Anterior cingulate cortex (tissue), 58 donors: ENCODE measurements around the gene RBCK1.

Experiments used
- DNase-seq, 58 donors: peaks; one replicate each; lab custom pipeline; 2025; lab: John Stamatoyannopoulos, UW

The RBCK1 gene

DNA sequence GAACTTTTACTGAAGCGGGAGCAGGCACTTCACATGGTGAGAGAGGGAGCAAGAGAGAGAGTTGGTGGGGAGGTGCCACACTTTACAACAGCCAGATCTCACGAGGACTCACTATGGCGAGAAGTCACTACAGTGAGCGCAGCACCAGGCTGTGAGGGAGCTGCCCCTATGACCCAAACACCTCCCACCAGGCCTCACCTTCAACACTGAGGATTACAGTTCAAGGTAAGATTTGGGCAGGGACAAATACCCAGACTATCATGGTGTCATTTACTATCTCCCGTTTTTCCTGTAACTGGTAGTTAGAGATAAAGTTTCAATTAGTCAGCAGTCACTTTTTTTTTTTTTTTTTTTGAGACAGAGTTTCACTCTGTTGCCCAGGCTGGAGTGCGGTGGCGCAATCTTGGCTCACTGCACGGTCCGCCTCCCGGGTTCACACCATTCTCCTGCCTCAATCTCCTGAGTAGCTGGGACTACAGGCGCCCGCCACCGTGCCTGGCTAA lies 7.8 kb downstream of the RBCK1 start:
- no peak for DNase-seq

DNA sequence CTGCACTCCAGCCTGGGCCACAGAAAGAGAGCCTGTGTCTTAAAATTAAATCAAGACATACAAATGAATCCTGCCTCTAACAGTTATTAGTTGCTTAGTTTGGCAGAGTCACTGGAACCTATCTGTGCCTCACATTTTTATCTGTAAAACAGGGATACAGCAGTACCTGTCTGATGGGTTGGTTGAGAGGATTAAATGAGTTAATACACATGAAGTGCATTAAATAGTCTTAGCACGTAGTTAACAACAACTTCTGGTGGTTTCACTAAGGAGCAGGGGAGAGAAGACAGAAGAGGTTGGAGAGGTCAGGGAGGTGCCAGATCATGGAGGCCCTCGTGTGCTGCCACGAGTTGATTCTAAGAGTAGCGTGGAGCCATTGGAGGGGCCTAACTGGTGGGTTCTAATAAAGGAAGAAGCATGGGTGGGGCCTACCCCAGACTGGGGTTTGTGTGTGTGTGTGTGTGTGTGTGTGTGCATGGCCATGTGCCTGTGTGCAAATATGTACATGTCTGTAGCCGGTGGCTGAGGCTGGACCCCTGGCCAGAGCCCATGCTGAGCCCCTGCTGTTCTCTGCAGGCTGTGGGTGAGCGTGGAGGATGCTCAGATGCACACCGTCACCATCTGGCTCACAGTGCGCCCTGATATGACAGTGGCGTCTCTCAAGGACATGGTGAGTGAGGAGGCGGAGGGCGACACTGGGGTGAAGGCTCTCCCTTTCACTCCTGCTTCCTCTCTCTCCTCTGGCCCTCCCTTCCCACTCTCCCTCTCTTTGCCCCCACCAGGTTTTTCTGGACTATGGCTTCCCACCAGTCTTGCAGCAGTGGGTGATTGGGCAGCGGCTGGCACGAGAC lies 9.1 kb downstream of the RBCK1 start:
- DNase-seq = no peak

DNA sequence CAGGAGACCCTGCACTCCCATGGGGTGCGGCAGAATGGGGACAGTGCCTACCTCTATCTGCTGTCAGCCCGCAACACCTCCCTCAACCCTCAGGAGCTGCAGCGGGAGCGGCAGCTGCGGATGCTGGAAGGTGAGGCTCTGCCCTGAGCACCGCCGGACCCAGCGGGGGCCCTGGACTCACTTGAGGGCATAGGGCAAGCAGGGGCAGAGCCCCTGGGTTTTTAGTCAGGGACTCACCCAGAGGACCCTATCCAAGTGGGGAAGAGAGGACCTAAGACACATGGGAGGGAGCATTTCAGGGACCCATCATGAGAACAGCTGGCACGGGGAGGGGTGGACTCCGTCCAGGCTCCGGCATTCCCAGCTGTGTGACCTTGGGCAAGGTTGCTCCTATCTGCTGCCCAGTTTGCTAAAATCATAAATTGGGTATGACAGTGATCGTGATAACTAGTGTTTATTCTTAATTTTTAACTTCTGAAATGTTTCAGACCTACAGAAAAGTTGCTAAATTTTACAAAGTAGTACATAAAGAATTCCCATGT lies 9.8 kb downstream of the RBCK1 start:
- DNase-seq = no peak

DNA sequence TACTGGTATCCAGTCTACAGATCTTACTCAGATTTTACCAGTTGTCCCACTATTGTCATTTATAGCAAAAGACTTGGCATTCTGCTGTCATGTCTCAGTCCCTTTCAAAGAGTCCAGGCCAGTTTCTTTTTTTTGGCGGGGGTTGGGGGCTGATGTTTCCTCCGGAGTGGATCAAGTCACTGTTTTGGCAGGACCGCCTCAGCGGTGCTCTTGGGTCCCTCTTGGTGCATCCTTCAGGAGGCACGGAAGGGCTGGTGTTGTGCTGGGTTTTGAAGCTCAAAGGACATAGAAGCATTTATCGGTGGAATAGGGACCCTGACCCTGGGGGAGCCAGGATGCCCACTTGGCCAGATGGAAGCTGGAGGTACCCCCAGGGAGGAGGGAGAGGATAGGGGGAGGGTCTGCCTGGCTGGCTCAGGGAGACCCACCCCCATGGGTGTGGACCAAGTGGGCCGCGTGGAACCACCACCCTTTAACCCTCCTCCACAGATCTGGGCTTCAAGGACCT lies 10.8 kb downstream of the RBCK1 start:
- DNase-seq = no peak

DNA sequence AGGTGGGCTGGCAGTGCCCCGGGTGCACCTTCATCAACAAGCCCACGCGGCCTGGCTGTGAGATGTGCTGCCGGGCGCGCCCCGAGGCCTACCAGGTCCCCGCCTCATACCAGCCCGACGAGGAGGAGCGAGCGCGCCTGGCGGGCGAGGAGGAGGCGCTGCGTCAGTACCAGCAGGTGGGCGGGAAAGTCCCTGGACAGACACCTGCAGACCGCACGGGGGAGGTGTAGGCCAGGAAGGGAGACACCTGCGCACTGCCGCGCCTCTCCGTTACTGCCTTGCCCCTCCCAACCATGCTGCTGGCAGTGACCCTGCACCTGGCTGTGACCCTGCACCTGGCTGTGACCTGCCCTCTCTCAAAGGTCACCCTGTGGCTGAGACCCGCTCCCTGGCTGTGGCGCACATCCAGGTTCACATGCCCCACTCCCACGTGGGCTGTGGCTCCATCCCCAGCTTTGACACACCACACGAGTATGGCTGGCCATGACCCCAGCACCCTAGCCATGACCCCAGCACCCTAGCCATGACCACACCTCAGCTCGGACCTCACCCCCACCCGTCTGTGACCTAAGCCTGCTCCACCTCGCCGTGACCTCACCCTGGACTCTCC lies 11.6 kb downstream of the RBCK1 start:
- DNase-seq = no peak

DNA sequence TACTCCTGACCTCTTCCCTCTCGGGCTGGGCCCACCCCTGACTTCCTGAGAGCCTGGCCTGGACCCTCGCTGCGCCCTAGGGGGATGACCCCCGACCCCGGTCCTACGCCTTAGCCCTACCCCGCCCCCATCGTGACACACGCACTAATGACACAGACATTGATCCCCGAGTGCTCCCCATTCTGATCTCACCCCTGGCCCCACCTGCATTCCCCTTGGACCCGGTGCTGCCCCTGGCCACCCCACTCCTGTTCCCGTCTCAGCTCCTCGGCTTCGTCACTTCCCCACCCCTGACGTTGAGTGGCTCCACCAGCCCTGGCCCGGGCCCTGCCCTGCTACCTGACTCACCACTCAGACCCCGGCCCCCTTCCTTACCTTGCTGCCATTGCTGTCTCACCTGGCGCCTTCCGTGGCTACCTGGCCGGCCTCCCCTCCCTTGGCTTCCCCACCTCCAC lies 12.1 kb downstream of the RBCK1 start:
- no peak for DNase-seq

DNA sequence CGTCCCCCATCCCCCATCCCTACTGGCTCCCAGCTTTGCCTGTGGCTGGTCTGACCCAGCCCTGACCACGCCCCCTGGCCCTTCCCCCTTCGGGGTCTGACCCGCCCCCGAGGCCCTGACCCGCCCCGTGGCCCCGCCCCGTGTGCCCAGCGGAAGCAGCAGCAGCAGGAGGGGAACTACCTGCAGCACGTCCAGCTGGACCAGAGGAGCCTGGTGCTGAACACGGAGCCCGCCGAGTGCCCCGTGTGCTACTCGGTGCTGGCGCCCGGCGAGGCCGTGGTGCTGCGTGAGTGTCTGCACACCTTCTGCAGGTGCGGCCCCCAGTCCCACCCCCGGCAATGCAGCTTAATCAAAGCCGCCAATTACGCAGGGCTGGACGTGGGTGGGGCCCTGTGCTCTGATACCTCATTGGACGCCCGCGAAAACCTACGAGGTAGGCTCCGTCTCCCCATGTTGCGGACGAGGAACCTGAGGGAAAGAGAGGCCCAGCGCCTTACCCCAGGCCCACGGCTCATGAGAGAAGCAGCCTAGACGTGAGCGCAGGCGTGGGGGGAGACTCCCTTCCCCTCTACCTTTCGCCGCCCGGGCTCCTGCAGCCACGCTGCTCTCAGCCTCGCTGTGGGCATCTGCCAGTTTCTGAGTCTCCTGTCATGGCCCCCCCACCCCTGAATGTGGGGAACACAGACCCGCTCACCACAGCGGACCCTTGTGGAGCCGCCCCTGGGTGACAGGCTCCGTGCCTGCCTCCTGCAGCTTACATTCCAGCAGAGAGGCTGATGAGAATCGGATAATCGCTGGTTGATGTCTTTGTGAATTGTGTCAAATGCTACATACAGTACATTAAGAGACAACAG lies 12.8 kb downstream of the RBCK1 start:
- no peak for DNase-seq

DNA sequence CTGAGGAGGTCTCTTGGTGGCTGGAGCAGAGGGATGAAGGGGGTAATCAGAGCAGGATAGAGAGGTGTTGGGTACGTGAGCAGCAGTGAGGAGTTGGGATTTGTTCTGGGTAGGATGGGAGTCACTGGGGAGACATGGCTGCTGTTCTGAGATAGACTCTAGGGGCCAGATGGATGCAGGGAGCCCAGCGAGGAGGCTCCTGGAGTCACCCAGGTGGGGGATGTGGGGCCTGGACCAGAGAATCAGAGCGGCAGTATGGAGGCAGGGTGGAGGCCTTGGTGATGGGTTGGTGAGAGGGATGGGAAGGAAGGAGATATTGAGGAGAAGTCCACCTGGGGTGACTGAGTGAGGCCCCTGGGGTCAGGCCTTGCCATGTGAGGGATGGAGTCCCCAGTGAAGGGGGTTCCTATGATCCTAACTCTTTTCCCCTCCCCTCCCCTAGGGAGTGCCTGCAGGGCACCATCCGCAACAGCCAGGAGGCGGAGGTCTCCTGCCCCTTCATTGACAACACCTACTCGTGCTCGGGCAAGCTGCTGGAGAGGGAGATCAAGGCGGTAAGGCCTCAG lies 13.7 kb downstream of the RBCK1 start:
- DNase-seq = no peak

DNA sequence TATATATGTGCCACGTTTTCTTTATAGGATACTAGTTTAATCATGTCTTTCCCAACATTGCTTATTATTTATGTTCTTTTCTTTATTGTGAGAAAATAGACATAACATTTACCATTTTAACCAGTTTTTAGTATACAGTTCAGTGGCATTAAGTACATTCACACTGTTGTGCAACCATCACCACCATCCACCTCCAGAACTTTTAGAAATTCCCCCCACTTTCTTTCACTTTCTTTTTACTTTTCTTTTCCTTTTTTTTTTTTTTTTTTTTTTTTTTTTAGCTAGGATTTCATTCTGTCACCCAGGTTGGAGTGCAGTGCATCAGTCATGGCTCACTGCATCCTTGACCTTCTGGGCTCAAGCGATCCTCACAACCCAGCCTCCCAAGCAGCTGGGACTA lies 18.5 kb downstream of the RBCK1 start:
- no peak for DNase-seq

DNA sequence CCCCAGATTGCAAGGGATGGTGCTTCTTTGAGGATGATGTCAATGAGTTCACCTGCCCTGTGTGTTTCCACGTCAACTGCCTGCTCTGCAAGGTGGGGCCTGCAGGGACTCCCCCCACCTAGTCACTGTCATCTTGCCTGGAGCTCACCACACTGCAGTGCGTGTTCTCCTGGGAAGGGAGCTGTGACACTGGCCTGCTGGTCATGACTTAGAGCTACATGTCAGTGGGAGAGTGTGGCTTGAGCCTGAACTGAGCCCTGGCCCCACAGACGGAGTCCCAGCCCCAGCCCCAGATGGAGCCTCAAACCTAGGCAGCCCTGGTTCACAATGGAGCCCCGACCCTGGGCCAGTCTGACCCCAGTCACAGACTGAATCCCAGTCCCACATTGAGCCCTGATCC lies 19.3 kb downstream of the RBCK1 start:
- DNase-seq = no peak

DNA sequence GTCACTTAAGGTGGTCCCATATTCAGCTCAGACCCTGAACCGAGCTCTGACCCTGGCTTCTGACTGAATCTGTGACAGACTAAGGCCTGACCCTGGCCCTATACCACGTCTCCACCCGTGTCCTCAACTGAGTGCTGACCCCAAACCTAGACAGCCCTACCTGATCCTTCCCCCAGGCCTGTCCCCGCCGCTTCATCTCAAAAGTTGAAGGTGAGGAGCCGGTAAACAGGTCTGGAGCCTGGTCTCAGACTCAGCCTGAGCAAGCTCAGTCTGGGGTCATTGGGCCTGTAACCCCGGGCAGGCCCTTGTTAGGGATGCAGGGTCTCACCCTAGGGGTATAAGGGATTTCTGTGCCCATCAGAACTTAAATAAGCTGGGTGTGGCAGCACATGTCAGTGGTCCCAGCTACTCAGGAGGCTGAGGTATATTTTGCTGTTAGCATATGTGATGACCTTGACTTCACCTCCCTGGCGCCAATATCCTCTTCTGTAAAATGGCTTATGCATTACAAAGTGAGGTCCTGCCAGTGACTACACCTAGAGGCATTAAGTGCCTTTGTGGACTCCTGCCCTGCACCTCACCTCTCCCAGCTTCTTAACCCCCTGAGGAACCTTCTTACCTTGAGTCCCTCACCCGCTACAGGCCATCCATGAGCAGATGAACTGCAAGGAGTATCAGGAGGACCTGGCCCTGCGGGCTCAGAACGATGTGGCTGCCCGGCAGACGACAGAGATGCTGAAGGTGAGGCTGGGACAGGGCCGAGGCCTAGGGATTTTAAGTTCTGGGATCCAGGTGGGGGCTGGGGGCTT lies 20.0 kb downstream of the RBCK1 start:
- DNase-seq = no peak

DNA sequence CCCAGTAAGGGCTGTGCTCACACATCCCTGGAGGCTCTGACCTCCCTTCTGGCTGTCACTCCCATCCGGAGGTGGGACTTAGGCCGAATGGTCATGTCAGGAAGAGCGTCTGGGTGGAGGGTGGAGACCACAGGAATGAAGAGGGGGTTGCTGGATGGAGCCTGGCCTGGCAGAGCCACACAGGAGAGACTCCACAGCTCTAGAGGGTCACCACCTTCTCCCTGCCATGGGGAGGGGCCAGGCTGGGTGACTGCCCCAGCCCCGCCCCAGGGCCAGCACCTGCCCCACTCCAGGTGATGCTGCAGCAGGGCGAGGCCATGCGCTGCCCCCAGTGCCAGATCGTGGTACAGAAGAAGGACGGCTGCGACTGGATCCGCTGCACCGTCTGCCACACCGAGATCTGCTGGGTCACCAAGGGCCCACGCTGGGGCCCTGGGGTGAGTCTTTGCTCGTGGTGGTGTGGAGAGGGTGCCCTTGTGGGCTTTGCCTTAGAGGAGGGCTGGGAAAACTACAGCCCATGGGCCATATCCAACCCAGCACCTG lies 20.6 kb downstream of the RBCK1 start:
- DNase-seq = no peak

DNA sequence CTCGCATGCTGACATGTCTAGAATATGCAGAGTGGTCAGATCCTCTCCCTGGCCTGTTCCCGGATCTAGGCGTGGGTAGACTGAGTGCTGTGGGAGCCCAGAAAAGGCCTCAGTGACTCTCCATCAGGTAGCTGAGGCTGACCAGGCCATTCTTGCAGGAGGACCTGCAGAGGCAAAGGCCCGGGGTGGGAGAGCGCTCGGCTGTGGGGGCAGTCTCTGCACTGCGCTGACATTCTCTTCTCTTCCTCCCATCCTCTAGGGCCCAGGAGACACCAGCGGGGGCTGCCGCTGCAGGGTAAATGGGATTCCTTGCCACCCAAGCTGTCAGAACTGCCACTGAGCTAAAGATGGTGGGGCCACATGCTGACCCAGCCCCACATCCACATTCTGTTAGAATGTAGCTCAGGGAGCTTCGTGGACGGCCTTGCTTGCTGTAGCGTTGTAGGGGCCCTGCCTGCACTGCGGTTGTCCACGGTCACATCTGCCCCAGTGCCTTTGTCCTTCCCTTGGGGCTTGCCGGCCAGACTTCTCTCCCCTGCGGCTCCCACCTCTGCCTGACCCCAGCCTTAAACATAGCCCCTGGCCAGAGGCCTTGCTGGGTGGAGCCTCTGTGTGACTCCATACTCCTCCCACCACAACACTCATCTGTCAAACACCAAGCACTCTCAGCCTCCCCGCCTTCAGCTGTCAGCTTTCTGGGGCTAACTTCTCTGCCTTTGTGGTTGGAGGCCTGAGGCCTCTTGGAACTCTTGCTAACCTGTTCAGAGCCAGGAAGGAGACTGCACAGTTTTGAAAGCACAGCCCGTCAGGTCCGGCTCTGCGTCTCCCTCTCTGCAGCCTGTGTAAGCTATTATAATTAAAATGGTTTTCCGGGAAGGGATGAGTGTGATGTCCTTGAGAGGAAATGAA lies 22.2 kb downstream of the RBCK1 start:
- DNase-seq = no peak

DNA sequence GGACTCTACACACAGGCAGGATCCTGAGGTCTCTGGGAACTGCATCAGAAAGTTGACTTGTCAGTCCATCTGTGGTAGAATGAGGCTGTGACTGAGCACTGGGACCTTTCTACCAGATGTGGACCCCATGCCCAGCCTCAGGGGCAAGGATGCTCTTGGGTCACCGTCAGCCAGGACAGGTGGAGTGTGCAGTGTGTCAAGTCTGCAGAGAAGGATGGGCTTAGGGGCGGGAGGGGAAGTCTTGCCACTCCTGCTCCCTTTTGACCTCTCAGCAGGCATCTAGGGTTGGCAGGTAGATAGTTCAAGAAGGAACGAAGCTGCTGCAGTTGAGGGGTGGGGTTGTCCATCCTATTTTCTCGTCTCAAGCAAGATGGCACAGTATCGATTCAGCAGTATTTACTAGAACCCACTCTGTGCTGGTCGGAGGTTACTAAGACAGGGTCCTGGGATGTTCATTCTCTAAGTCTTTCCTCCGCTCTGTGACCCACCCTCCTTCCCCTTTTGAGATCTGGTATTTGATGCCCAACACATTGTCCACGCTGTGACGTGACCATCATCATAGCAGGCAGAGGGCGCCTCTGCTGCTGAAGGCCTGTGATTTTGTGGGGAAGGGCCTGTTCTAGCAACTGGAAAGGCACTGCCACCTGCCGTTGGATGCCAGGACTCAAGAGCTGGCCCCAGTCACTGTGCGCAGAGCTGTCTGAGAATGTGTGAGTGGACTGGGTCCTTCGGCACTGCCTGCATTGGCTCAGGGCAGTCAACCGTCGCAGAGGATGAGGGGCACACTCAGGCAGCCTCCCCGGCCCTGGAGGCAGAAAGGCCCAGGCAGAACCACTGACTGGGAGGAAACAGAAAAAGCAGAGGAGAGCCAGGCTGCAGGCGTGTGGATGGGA lies 23.2 kb downstream of the RBCK1 start:
- peak; percentile 8 to 88 (median 70) for DNase-seq

DNA sequence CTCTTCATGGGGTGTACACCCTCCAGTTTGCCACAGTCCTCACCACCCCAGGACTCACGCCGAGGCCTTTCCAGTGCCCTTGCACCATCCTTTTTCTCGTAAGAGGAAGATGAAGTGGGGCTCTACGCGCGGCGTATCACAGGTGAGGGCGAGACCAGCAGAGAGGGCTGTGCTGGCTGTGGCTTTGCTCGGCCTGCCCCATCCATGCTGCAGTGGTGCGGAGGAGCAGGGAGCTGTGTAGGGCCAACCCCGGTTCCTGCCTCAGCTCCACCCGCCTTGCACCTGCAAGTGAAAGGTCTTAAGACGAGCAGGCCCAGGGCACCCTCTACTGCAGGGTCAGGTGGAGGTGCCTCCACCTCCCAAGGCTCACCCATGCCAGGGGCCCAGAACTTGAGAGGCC lies 24.1 kb downstream of the RBCK1 start:
- DNase-seq = no peak

DNA sequence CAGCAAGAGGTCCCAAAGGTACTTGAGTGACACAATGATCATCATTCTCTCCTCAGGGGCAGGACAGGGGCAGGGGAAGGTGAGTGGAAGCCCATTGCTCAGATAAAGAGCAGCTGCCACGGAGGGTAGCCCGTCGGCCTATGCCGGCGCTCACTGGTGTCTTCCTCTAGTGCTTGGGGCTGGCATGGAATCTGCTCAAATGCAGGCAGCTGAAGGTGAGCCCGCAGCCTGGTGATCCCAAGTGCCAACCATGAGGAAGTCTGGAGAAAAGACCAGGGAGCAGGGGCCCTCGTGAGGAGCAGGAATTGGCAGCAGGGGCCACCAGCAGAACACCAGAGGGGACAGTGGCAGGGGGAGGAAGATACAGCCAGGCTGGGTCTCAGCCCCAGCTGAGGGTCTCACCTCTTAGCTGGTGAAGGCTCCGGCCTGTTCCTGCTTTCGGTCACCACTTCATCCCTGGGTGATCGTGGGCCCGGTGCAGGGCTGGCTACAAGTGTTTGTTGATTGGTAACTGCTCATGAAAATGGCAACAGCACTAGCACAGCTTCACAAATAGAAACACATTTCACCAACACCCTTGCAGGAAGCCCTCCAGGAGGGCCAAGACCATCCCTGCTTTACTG lies 24.7 kb downstream of the RBCK1 start:
- DNase-seq = no peak
